GM19035 (cell line): ENCODE data around the gene TMEM187.

Experiments used
- ATAC-seq: cut with Tn5 transposase; IDR thresholded peaks from one replicate; pipeline ENCODE4 v1.9.1; 2021; ENCODE audit not compliant: unreplicated experiment

The TMEM187 gene

DNA sequence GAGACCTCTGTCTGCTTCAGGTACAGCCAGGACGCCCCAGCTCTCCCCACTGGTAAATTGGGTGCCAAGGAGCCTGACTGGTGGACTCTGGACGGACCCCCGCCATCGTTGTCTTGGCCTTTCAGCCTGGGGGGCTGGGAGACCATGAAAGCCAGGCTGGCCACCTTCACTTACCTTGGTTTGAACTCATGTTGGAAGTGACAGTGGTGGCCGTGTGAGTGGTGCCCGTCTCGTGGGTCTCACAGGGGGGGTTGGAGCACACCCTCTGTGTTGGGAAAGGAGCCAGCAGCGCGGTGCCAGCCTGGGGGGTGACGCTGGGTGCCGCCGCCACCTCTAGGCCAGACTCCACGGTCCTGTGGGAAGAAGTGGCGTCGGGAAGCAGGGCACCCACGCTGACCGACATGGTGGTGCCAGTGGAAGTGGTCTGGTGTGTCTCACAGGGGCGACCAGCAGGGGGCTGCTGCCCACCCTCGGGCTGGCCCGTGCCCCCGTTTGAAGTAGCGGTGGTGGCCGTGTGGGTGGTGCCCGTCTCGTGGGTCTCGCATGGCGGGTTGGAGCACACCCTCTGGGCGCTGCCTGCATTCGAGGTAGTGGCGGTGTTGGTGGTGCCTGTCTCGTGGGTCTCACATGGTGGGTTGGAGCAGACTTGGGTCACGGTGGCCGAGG, 18.5 kb upstream of the TMEM187 start:
- no peak for ATAC-seq

DNA sequence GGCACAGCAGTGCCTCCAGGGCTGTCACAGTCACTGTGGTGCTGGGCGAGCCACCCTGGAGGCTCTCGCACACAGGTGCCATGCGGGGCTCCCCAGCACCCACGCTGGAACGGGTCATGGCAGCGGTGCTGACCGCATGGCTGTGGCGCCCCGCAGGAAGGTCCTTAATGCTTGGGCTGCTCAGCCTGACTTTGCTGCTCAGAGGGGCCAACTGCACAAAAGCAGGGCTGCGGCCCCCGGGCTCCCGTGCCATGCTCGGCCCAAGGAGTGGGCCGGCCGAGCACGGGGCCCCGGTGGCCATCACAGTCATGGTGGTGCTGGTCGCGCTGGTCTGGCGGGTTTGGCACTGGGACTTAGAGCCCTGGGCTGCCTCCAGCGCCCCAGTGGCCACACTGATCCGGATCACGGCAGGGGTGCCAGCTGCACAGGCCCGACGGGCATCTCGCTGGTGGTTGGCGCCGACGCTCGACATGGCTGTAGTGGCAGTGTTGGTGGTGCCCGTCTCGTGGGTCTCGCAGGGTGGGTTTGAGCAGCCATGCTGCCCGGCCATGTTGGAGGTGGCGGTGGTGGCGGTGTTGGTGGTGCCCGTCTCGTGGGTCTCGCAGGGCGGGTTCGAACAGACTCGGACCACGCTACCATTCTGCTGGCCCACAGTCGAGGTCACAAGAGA, 17.9 kb upstream of the TMEM187 start:
- ATAC-seq: no peak

DNA sequence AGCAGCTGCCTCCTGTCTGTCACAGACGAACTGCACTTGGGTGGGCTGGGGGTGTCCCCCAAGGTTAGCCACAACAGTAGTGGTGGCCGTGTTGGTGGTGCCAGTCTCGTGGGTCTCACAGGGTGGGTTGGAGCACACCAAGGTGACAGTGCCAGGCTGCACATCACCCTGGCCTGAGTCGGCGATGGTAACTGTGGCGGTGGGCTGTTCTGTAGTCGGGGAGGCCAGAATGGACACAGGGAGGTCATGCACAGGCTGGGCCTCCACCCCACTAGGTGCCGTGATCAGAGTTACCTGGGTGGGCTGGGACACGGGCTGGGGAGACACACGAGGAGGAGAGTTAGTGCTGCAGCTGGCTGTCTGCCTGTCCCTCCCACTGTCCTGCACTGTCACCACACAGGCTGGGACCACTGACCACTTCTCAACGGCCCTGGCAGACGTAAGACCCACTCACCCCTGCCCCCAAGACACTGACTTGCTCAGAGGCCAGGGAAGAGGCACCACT, 17.3 kb upstream of the TMEM187 start:
- no peak for ATAC-seq

DNA sequence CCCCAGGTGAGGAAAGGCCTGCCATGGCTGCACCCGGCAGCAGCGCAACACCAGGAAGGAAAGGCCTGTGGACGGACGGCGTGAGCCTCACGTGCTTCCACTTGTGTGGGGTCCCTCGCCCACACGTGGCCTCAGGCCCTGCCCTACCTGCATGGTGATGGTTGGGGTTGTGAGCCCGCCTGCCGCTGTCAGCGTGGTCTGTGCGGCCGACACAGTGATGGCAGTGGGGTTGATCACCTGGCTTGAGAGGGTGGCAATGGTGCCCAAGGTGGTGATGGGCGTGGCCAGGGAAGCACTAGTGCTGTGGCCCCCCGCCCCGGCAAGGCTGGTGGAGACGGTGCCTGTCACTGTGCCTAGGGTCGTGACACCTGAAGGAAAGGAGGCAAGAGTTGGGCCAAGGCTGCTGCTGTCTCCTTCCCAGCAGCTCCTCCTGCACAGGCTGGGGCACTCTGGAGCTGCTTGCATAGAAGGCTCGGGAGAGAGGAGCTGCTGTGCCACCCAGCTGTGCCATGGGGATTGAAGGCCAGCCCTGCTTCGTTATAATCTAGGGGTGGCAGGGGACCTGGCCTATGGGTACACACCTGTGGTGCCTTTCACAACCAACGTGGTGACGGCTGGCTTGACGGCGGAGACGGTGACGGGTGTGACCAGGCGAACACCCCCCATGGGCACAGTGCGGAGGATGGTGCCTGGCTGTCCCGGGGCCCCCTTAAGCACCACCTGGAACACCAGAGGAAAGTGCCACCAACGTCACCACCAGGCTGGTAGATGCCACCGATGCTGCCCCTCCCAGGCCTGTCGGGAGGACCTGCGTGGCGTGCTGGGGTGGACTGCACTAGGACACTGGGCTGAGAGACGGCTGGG, 16.3 kb upstream of the TMEM187 start:
- no peak for ATAC-seq

DNA sequence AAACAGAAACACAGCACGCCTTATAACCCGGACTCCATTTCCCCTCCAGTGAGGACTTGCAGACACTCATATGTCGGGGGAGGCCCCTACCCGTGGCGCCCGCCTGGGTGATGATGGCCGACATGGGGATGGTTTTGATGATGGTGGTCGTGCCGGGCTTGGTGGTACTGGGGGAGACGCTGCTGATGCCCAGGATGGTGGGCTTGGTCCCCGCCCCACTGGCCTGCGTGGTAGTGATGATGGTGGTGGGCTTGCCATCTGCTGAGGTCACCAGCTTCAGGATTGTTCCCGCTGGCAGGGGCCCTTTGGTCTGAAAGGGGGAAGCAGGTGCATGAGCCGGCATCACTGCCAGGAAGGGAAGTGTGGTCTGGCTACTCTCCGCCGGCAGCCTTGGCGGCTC, 15.3 kb upstream of the TMEM187 start:
- ATAC-seq: no peak

DNA sequence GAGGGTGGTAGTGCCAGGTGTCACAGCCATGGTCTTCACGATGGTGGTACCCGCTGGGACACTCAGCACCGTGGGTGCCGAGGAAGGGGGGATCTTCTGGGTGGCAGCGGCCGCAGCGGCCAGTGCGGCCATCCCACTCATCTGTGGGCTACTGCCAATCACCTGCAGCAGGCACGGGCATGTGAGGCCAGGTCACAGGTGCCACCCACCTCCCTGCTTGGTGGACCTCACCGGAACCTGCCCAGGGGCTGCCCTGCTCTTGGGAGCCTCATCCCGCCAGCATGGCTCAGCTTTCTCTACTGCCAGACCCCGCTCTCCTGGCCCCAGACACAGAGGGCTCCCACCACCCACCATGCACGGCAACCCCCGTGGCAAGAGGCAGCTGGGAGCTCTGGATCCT, 13.9 kb upstream of the TMEM187 start:
- no peak for ATAC-seq

DNA sequence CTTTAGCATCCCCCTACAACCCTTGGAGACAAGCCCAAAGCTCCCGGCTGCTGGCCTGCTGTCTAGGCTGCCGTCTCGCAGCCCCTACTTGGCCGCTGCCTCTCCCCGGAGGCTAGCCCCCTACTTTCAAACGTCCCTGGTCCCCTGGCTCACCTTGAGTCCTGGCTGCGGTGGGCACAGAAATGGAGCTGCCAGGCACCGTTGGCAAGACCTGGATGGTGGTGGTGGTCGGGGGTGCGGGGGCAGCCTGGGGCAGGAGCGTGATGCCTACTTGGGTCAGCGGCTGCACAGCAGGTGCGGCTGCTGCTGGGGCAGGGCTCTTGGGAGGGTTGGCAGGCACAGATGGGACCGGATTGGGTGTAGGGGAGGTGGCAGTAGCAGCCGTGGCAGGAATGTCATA, 12.9 kb upstream of the TMEM187 start:
- no peak for ATAC-seq

DNA sequence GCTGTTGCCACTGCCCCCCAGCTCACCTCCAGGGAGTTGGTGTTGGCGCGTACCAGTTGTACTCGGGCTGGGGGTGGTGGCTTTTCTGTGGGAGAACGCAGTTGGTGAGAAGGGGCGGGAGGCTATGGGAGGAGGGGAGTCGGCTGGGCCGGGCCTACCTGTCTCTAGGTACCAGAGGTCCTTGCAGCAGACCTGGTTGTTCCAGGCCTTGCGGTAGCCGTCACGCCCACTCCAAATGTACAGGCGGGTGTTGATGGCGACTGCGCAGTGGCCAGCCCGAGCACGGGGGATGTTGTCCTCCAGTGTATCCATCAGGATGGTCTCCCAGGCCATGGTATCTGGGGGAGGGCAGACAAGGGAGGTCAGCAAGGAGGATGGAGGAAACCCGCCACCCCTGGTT, 12.5 kb upstream of the TMEM187 start:
- no peak for ATAC-seq

DNA sequence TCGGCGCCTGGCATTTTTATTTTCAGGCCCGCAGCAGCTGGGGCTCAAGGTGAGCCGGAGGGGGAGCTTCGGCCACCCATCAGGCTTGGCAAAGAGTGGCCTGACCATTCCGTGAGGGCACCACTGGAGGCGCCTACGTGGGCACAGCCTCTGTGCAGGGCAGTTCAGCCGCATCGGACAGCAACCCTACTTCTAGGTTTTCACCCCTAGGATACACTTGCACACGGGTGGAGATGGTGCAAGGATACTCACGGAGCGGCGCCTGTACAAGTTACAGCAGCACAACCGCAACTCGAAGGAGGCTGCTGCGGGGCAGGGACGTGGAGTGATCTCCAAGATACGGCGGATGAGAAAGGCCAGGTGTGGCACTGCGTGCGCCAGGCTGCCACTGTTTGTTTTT, 11.8 kb upstream of the TMEM187 start:
- ATAC-seq: no peak

DNA sequence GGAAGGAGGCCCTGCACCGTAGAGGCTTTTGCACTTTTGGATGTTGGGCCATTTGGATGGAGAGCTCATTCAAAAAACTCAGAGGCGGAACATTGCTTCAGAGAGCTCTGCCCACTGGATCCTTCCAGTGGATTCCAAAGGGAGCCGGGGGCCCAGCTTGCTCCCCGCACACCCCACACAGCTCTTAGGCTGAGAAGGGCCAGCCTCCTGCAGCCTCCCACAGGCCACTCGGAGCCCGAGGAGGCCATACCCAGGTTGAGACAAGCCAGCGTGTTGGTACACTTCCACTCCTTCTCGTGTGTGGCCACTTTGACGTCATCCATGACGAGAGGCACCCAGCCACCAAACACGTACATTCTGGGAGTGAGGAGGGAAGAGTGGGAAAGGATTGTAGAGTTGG, 11.3 kb upstream of the TMEM187 start:
- ATAC-seq: no peak

DNA sequence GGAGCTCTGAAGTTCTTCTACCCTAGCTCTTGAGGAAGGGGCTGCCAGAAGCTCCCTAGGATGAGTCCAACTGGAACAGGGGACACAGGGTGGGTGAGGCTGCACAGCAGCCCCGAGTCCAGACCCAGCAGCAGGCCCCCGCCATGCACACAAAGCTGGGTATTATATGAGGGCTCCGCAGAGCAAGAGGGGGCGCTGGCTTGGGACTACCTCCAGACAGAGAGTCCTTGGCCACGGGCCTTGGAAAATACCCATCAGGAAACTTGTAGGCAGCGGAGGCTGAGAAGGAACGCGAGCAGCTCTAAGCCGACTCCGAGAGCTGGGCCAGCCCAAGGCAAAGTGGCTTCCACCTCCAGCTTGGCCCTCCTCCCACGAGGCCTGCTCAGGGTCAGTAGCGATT, 9.0 kb upstream of the TMEM187 start:
- ATAC-seq: no peak

DNA sequence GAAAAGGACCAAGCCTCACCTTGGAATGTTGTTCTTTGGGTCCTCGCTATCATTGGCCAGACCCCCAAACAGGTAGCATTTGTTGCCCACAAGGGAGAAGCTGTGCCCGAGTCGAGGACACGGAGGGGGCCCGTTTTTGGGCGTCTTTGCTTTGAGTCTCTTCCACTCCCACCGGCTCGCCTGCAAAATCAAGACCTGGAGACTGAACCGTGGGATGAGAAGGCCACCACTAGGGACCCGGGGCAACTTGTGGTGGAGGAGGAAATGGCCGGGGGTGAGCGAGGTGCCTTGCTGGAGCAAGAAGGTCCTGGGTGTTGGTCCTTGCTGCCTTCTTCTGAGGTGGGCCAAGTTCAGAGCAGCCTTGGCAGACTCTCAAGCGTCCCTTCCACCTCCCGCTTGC, 8.4 kb upstream of the TMEM187 start:
- no peak for ATAC-seq

DNA sequence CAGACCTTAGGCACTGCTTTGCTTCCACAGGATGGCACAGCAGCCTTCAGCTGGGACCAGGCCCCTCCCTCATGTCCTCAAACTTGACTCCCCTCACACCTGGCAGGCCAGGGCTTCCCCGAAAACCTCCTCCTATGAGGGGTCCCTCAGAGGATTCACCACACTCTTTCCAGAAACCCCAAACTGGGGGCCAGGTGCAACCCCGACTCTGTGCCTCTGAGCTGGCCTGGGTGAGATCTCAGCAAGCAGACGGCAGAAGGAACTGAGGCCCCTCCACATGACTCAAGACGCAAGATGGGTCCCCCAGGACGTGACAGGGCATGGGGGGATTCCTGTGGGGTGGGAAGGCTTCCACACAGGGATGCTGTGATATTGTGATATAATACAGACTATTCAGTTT, 7.1 kb upstream of the TMEM187 start:
- no peak for ATAC-seq

DNA sequence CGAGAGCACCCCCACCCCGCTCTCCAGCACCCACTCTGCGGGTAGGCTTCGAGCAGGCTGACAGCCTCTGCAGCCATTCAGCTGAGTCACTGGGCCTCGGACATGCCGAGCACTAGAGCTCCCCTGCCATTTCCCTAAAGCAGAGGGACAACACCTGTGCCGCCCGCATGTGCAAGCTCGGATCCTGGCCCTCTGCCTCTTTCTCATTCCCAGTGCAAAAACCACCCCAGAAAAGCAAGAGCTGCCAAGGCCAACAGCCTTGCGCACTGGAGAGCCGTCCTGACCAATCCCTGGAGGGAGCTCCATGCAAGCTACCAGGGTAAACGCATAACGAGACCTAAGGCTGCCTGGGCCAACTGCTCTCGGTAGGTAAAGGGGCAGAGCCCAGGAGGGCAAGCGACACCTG, 6.3 kb upstream of the TMEM187 start:
- no peak for ATAC-seq

DNA sequence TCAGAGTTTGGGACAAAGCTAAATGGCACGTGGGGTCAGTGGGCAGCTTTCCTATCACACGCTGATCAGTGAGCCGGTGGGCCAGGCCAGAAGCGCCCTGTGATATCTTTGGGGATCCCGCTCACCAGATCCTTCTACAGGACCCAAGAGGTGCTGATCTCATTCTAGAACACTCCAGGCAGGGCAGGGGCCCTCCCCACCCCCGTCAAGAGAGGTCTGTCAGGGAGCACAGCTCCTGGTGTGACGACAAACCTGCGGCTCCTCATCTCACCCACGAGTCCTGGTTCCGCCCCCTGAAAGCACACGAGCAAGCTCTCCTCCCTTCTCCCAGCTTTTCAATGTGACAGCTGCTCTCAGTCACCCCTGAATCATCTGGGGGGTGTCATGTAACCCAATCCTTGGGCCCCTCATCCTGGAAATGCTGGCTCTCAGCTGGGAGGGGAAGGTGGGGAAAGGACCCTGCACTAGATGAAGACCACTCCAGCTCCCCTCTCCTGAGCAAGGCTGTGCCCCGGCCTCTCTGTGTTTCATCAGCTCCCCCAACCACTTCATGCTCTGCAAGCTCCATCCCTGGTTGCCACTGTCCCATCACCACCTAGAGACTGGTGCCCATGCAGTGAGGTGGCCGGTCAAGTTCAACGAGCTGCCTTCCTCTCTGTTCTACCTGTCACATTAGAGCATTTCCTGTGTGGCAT, 5.6 kb upstream of the TMEM187 start:
- ATAC-seq: no peak

DNA sequence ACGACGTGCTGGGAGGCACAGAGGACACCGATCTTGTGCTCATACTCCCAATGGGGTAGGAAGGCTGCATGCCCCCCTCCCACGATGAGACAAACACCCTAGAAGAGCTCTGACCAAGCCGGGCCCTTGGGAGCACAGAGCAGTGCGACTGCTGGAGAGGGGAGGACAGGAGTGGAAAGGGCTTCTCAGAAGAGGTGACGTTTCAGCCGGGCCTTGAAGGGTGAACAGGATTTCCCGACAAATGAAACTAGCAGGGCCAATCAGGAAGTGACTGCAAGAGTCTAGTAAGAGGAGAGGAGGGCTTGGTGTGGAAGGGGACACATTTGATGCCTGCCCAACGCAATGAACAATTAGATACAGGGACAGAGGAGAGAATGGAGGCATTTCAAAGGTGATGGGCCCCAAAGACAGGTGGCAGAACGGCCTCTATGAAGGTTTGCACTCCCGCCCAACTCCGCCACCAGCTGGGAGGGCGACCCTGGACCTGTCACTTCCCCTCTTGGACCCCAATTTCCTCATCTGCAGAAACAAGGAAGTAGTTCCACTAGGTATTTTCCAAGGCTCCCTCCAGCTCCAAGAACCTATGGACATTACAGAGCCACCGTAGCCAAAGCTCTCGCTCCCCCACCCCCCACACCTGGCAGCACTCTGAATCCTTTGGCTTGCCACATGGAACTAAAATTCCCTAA, 4.9 kb upstream of the TMEM187 start:
- ATAC-seq: no peak

DNA sequence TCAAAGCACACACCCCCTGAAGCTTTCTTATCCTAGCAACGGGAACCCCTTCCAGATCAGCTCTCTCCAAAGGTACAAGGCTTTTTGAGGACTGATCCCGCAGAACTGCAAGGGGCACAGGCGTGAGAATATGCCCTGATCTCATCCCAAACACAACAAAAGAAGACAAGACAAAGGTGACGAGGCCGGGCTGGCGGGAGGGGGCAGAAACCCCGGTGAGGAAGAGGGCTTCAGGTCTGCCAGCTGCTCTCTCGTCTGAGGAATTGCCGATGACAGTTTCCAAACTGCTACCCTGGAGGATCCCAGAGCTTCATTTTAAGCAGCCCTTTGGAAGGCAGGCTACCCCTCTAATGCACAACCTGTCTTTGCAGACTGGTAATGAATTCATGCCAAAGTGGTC, 4.3 kb upstream of the TMEM187 start:
- ATAC-seq: no peak

DNA sequence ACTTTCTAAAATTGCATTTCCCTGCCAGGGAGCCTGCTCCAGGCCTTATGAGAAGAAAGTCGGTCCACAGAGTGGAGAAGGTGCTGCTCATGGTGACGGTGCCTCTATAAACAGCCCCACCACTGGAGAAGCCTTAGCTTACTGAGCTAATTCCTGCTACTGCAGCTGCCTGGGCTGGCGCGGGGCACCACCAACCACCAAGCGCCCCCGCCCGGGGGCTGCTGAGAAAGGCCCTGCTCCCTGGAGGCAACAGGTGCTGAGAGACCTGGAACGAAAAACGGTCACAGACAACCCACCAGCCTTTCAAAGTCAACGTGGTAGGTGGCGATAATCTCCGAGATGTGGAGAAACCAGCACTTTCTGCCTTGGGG, 3.8 kb upstream of the TMEM187 start:
- ATAC-seq: no peak

DNA sequence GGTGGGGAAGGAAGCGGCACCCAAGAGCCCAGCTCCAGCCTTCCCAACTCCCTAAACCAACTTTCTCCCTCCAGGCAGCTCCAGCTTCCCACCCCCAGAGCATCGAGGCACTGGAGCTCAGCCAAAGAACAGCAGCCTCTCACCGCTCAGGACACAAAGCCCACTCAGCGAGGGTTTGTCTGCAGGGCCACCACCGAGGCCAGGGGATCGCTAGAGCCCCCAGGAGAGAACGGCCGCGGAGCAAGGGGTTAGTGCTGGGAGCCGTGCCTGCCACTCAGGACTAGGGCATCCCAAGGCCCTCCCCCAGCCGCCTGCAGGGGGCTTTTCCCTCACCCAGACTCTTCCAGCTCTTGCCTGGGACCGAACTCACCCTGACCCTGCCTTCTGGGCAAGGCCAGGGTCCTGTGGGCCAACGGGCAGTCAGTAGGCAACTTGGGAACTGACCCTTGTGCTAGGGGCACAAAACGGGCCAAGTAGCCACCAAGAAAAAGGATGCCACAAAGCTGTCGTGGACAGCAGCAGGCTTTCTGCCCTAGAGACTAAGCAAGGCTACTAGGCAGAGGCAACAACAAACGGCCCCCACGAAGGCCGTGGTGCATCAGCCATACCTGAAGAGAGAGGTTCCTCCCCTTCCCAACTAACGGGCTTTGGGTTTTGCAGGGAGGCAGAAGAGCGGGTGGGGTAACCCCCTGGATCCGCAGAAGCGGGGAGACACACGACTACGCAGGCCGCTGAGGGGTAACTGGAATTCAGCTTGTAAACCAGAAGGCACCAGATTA, 3.2 kb upstream of the TMEM187 start:
- ATAC-seq: no peak

DNA sequence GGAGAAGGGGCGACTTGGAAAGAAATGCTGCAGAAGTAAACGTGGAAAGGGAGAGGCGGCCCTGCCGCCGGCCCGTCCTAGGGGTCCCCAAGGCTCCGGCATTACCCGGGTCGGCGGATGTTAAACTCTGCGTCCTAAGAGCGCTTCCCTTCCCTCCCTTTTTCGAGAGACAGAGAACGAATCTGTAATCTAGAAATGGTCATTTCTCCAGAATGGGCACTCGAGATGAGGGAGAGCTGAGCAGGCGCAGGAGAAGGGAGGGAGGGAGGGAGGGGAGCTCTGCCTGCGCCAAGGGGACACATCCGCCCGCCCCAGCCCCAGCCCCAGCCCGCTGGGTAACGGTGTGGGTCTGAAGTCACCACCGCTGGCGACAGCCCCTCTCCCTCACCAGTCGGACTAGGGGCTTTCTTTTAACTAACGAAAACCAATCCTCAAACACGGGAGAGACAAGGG, 2.6 kb upstream of the TMEM187 start:
- ATAC-seq: no peak
